SK-N-SH (cell line): ENCODE data around the gene HACD4. TPM values are rescaled to one million over a fixed set of nuclear protein-coding genes. Genes with fewer than 3 reads are reported as not detected.

Experiments
- CTCF ChIA-PET: fragments of 300-600, 350-600 bp; formaldehyde crosslinking; extraction: SDS; loops from one replicate; lab custom pipeline; 2021; lab: Yijun Ruan, JAX
- POLR2A ChIA-PET: fragments of 350-600 bp; sonication (Branson Sonifier 250); formaldehyde crosslinking; extraction: SDS; loops from one replicate; lab custom pipeline; 2020; ENCODE audit warnings: antibody characterized with exemption, inconsistent platforms; lab: Yijun Ruan, JAX
- DNase-seq: peaks from one replicate; pipeline ENCODE4 v3.0.0; 2012
- H2AFZ ChIP-seq: fragments of 200-600 bp; sonication (generic); 2 replicates; pipeline ENCODE4 v1.8.1; 2016; ENCODE audit warnings: antibody characterized with exemption, mild to moderate bottlenecking, low read depth
- H3F3A ChIP-seq: fragments of 200-600 bp; sonication (generic); replicated peaks from 2 replicates; pipeline ENCODE3; 2016; ENCODE audit warnings: antibody characterized with exemption, mild to moderate bottlenecking; ENCODE audit not compliant: insufficient read depth
- H3K27ac ChIP-seq, 2 experiments: fragments of 200-500 bp in 1 of 2; fragments of 200-600 bp in 1 of 2; sonication (Bioruptor generic) in 1 of 2; sonication (generic), shearing (Covaris generic) in 1 of 2; 2 replicates each; pipeline versions ENCODE4 v1.5.1 to v1.6.1; 2014 to 2016; ENCODE audit warnings: low read depth in 2 of 2, inconsistent platforms in 1 of 2, low read length in 1 of 2, mild to moderate bottlenecking in 1 of 2, mixed read lengths in 1 of 2
- H3K27me3 ChIP-seq: fragments of 200-600 bp; sonication (generic), shearing (Covaris generic); 2 replicates; pipeline ENCODE4 v1.6.1; 2016; ENCODE audit warnings: mixed run types; ENCODE audit not compliant: insufficient read depth
- H3K36me3 ChIP-seq, 2 experiments: fragments of 200-500 bp in 1 of 2; fragments of 200-600 bp in 1 of 2; sonication (Bioruptor generic) in 1 of 2; sonication (generic) in 1 of 2; replicated peaks in 1 of 2; 2 replicates each; pipeline versions ENCODE3 to v1.5.1; 2014 to 2016; ENCODE audit warnings: low read length in 1 of 2, mild to moderate bottlenecking in 1 of 2; ENCODE audit not compliant: insufficient read depth in 2 of 2, control insufficient read depth in 1 of 2
- H3K4me1 ChIP-seq, 2 experiments: fragments of 200-500 bp in 1 of 2; fragments of 200-600 bp in 1 of 2; sonication (Bioruptor generic) in 1 of 2; sonication (generic), shearing (Covaris generic) in 1 of 2; 2 replicates each; pipeline versions ENCODE4 v1.5.1 to v1.6.1; 2014 to 2016; ENCODE audit warnings: low read depth in 1 of 2, low read length in 1 of 2, mixed run types in 1 of 2; ENCODE audit not compliant: insufficient read depth in 2 of 2, control insufficient read depth in 1 of 2
- H3K4me2 ChIP-seq: fragments of 200-600 bp; sonication (generic), shearing (Covaris generic); 2 replicates; pipeline ENCODE4 v1.6.1; 2017; ENCODE audit warnings: mixed run types
- H3K4me3 ChIP-seq, 2 experiments: fragments of 200-500 bp in 1 of 2; fragments of 200-600 bp in 1 of 2; sonication (Bioruptor generic) in 1 of 2; sonication (generic), shearing (Covaris generic) in 1 of 2; 2 replicates each; pipeline versions ENCODE4 v1.5.1 to v1.8.1; 2014 to 2016; ENCODE audit warnings: low read depth in 2 of 2, inconsistent platforms in 1 of 2, low read length in 1 of 2, mild to moderate bottlenecking in 1 of 2, mixed read lengths in 1 of 2, moderate library complexity in 1 of 2
- H3K79me2 ChIP-seq: fragments of 200-600 bp; sonication (generic); 2 replicates; pipeline ENCODE4 v1.8.1; 2017; ENCODE audit warnings: mild to moderate bottlenecking; ENCODE audit not compliant: insufficient read depth
- H3K9ac ChIP-seq: fragments of 200-600 bp; sonication (generic); 2 replicates; pipeline ENCODE4 v1.6.1; 2017; ENCODE audit warnings: mixed run types
- H3K9me2 ChIP-seq: fragments of 200-600 bp; sonication (generic); 2 replicates; pipeline ENCODE4 v1.6.1; 2017; ENCODE audit warnings: mixed run types
- H3K9me3 ChIP-seq: fragments of 200-600 bp; sonication (generic); 2 replicates; pipeline ENCODE4 v1.6.1; 2017; ENCODE audit warnings: mixed run types, mild to moderate bottlenecking, moderate library complexity
- H4K20me1 ChIP-seq: fragments of 200-600 bp; sonication (generic); 2 replicates; pipeline ENCODE4 v1.6.1; 2017; ENCODE audit warnings: mild to moderate bottlenecking, mixed run types; ENCODE audit not compliant: insufficient read depth
- EP300 ChIP-seq, 2 experiments: IDR thresholded peaks; 2 replicates each; pipeline versions ENCODE4 v1.4.0 to v1.6.1; 2012; ENCODE audit warnings: borderline replicate concordance in 1 of 2, low read depth in 1 of 2, low read length in 1 of 2
- FOSL2 ChIP-seq: IDR thresholded peaks from 2 replicates; pipeline ENCODE4 v1.4.0; 2012; ENCODE audit warnings: low read depth, mild to moderate bottlenecking, moderate library complexity, borderline replicate concordance
- FOXJ3 ChIP-seq: sonication (generic); formaldehyde crosslinking; IDR thresholded peaks from 2 replicates; pipeline ENCODE4 v1.5.1; 2020; ENCODE audit warnings: mild to moderate bottlenecking, missing genetic modification reagents
- GATA2 ChIP-seq: sonication (generic); formaldehyde crosslinking; IDR thresholded peaks from 2 replicates; pipeline ENCODE4 v1.5.0; 2020; ENCODE audit warnings: mild to moderate bottlenecking, missing genetic modification reagents
- IRF3 ChIP-seq: fragments of 150-350 bp; IDR thresholded peaks from 2 replicates; pipeline ENCODE4 v1.6.1; 2016; ENCODE audit warnings: mild to moderate bottlenecking, low read depth, low read length
- MAX ChIP-seq: IDR thresholded peaks from 2 replicates; pipeline ENCODE4 v1.4.0; 2012; ENCODE audit warnings: low read depth
- MEF2A ChIP-seq: IDR thresholded peaks from 2 replicates; pipeline ENCODE4 v1.4.0; 2012; ENCODE audit warnings: low read depth, borderline replicate concordance
- NFIC ChIP-seq: IDR thresholded peaks from 2 replicates; pipeline ENCODE4 v1.4.0; 2012; ENCODE audit warnings: borderline replicate concordance
- NRF1 ChIP-seq: IDR thresholded peaks from 2 replicates; pipeline ENCODE4 v1.6.1; 2012; ENCODE audit warnings: low read depth, mild to moderate bottlenecking, low read length
- PBX3 ChIP-seq: IDR thresholded peaks from 2 replicates; pipeline ENCODE4; 2012
- SIN3A ChIP-seq: IDR thresholded peaks from 2 replicates; pipeline ENCODE4 v1.6.1; 2012; ENCODE audit warnings: low read depth, mild to moderate bottlenecking, low read length, moderate library complexity, borderline replicate concordance
- SMC3 ChIP-seq: IDR thresholded peaks from 2 replicates; pipeline ENCODE4 v1.6.1; 2012; ENCODE audit warnings: low read depth, low read length, improper control_type of control experiment
- TEAD4 ChIP-seq: IDR thresholded peaks from 2 replicates; pipeline ENCODE4 v1.4.0; 2012; ENCODE audit warnings: mild to moderate bottlenecking, borderline replicate concordance; ENCODE audit not compliant: insufficient read depth
- USF2 ChIP-seq: fragments of 150-350 bp; IDR thresholded peaks from 2 replicates; pipeline ENCODE4 v1.6.1; 2017; ENCODE audit warnings: antibody characterized with exemption, low read length, low read depth, borderline replicate concordance
- YY1 ChIP-seq: IDR thresholded peaks from 2 replicates; pipeline ENCODE4 v1.4.0; 2012; ENCODE audit warnings: low read depth, mild to moderate bottlenecking
- ZBTB33 ChIP-seq: IDR thresholded peaks from 2 replicates; pipeline ENCODE4 v1.4.0; 2012; ENCODE audit warnings: low read depth, borderline replicate concordance
- WGBS: methylation state at CpG from one replicate; pipeline ENCODE4 v1.1.6; 2017; ENCODE audit warnings: low lambda C conversion rate; 5-methylcytosine and 5-hydroxymethylcytosine counted together
- polyA plus RNA-seq, 3 experiments: library from polyadenylated mRNA; depleted of rRNA; stranded (reverse); fragments of >200 nt; gene quantifications; 2 replicates each; pipeline ENCODE4 v1.2.3, GENCODE V29; 2012

HACD4 gene
- polyA plus RNA-seq, 1 of the 3 experiments (the other 2 are of a cell fraction), result under 0.01 TPM

GRCh38 chr9:20990867-20991266 lies 40.6 kb downstream of the HACD4 start:
- no peaks in the 10 kb centered on the region for H3K9me2 ChIP-seq
- H3K9me3 ChIP-seq, result no peaks in the 10 kb centered on the region
- DNase-seq, result no peak
- H4K20me1 ChIP-seq, result no peaks in the 10 kb centered on the region
- no peak for TF ChIP-seq FOSL2
- TF ChIP-seq SMC3, result no peak
- TF ChIP-seq SIN3A, result no peak
- no peak for TF ChIP-seq TEAD4
- TF ChIP-seq ZBTB33, result no peak
- TF ChIP-seq EP300 (IDR thresholded peaks at IDR 0.05; ENCODE audit: borderline replicate concordance in 1 of 2, low read depth in 1 of 2, low read length in 1 of 2), result no peak
- TF ChIP-seq PBX3, result no peak
- no peak for TF ChIP-seq NFIC
- TF ChIP-seq, all 33 proteins: peak for 0
- H3F3A ChIP-seq, result no peaks in the 10 kb centered on the region
- CTCF ChIA-PET, result interaction anchor here (1.1 kb wide), 1 partner anchor 120 kb away, joined by 6 read pairs; no protein-coding TSS in a partner anchor
- H3K4me1 ChIP-seq, result no peaks in the 10 kb centered on the region; a peak in 1 of 4 replicates
- no peak overlapping the region for H3K27ac ChIP-seq
- H2AFZ ChIP-seq, result no peak overlapping the region
- no peaks in the 10 kb centered on the region for H3K79me2 ChIP-seq
- H3K27me3 ChIP-seq, result no peaks in the 10 kb centered on the region
- H3K4me2 ChIP-seq, result no peak overlapping the region
- no peak overlapping the region for H3K9ac ChIP-seq
- POLR2A ChIA-PET, result no interaction called here
- H3K36me3 ChIP-seq, result peaks cover 18 to 24% of the 10 kb centered on the region in 2 experiments
- WGBS, result 91% methylated on average over 2 of the region's 2 CpGs
- H3K4me3 ChIP-seq, result no peak overlapping the region

GRCh38 chr9:20989923-20990341 lies 41.5 kb downstream of the HACD4 start:
- H3K4me1 ChIP-seq, result no peaks in the 10 kb centered on the region; a peak in 1 of 4 replicates
- no peak for DNase-seq
- no peaks in the 10 kb centered on the region for H3K9me3 ChIP-seq
- POLR2A ChIA-PET, result no interaction called here
- H3K4me3 ChIP-seq, result no peak overlapping the region
- no peak overlapping the region for H3K4me2 ChIP-seq
- H3K9ac ChIP-seq, result no peak overlapping the region
- TF ChIP-seq TEAD4 (no peak), NFIC (no peak), FOXJ3 (no peak), YY1 (no peak), NRF1 (no peak), EP300 (IDR thresholded peaks at IDR 0.05; ENCODE audit: borderline replicate concordance in 1 of 2, low read depth in 1 of 2, low read length in 1 of 2) (no peak), MAX (no peak), IRF3 (no peak), PBX3 (no peak), SMC3 (no peak), GATA2 (CRISPR knock-in tag) (no peak), USF2 (no peak), MEF2A (no peak)
- WGBS, result 79% methylated on average over 5 of the region's 6 CpGs
- CTCF ChIA-PET, result no interaction called here
- H3K9me2 ChIP-seq, result no peaks in the 10 kb centered on the region
- H4K20me1 ChIP-seq, result no peaks in the 10 kb centered on the region
- H3K27ac ChIP-seq, result no peak overlapping the region
- no peak overlapping the region for H2AFZ ChIP-seq
- no peaks in the 10 kb centered on the region for H3K79me2 ChIP-seq
- H3K27me3 ChIP-seq, result no peaks in the 10 kb centered on the region
- peaks cover 18 to 22% of the 10 kb centered on the region in 2 experiments for H3K36me3 ChIP-seq
- H3F3A ChIP-seq, result no peaks in the 10 kb centered on the region
